HL-60/S4 (cell line): ENCODE results near the gene ABCF2.

ENCODE experiments used
- in situ Hi-C: fragments of 300-500 bp; cut with MboI; formaldehyde crosslinking; loops from 2 replicates; pipeline ENCODE4 v1.14.3; 2022; ENCODE audit warnings: low sequenced_read_pairs

Gene ABCF2

DNA sequence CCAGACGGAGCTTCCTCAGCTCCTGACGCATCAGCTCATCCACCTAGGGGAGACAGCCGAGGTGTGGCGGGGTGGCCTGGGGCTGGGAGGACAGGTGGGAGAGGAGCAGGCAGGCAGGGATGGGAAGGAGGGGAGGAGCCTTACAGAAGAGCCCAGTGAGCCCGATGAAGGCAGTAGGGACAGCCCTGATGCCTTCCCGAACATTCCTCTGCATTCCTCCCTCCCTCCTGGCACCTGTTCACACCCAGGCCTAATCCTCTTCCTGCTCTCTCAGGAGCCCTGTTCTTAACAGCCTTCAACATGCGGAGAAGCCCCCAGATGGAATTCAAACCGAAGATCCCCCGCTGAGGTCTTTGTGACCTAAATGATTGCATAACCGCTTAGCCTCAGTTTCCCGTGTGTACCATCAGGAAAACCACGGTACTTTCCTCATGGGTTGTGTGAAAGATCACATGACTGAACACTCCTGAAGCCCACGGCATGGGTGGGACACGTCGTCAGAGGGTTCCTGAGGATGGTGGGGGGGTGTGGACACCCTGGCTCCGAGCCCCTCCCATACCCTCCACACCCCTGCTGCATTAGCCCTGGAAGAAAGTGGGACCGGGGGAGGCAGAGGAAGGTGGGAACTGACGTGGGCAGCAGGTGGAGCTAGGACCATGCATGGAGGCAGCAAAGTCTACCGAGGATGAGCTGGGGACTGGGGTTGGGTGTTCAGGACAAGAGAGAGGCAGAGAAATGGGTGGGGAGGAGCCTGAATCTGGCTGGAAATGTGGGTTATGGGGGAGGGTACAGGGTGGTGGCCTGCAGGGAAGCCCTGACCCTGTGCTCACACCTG is 31.2 kb downstream of the ABCF2 start:
- in situ Hi-C loops, result no loop called here

DNA sequence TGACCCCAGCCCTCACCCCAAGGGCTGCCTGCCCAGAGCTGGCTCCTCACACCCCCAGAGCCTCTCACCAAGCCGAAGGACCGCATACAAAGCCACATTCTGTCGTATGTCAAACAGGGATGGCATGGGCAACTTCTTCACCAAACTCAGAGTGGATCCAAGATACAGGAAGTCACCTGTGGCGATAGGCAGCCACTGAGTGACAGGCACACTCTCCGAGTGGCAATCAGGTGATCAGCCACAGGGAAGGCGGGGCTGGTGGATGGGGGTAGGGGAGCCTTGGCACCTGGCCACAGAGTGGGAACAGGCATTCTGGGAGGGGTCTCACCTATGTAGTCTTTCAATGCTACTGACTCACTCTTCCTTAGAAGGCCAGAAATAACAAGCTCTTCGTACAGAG is 32.8 kb downstream of the ABCF2 start:
- in situ Hi-C loops, result no loop called here

DNA sequence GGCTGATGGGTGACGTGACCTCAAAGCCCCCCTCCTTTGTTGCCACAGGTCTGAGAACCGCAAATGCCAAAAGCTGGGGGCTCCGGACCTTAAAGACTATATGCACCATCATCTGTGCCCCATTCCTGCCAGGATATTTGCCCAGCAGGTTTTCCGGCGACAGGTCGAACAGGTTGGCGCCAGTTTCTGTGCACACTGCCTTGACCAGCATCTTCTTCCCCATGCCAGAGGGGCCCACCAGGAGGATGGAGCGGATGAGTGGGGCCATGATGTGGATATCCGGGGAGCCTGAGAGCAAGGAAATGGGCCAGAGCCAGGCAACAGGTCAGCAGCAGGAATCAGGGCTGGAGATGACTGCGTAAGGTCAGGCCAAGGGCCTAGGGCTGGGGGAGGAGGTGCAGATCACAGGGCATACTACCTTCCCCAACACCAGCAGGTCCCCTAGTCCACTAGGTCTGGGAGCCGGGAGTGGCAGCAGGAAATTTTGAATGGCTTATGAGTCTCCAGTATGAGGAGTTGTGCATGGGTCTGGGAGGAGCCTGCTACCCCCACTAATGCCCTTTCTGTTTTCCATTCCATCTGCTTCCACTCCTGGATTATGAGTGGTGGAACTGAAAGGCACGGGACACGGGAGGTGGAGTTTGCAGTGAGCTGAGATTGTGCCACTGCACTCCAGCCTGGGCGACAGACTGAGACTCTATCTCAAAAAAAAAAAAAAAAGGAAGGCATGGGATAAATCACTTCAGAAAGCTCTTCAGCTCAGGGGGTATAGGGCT is 33.6 kb downstream of the ABCF2 start:
- in situ Hi-C loops, result no loop called here

DNA sequence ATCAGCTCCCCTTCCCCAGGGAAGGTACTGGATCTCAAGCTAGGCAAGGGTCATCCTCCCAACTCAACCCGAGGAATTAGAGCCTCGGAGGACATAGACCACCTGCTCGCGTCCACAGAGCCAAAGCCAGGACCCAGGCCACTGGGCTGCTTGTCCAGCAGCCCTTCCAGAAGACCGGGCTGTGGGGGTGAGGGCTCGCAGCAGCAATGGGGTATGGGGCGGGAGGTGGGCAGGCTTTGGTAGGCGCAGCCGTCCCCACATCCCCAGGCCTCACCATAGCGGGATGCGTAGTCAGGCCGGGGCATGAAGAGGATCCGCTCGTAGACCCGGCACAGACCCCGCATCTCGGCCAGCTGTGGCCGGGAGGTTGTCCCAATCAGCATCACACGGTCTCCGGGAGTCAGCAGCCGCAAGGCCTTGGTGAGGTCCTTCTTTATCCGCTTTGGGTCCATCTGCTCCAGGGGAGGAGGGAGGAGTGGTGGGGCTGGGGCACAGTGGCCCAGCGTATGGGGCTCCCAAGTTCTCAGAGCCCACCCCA is 34.9 kb downstream of the ABCF2 start:
- in situ Hi-C loops, result no loop called here

DNA sequence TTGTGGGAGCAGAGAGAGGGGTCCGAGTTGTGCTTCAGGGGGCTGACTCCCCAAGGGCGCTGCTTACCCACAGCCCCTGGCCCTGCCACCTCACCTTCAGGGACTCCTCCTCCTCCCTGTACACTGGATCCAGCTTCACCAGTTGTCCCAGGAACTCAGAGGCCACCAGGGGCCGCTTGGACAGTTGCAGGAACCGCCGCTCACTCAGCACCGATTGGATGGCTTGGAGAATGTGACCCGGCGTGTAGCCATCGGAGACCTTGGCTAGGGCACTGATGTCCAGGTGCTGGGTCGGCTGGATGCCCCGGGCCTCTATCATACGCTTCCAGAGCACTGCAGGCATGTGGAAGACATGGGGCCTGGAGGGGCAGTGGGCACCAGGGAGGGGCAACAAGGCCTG is 35.5 kb downstream of the ABCF2 start:
- in situ Hi-C loops, result no loop called here

DNA sequence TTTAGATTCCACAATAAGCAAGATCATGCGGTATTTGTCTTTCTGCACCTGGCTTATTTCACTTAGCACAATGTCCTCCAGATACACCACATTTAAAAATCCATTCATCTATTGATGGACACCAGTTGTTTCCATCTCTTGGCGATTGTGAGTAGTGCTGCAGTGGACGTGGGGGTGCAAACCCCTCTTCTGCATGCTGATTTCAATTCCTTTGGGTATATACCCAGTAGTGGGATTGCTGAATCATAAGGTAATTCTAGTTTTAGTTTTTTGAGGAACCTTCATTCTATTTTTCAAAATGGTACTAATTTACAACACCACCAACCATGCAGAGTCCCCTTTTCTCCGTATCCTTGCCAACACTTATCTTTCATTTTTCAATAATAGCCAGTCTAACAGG is 38.0 kb downstream of the ABCF2 start:
- in situ Hi-C loops, result no loop called here

DNA sequence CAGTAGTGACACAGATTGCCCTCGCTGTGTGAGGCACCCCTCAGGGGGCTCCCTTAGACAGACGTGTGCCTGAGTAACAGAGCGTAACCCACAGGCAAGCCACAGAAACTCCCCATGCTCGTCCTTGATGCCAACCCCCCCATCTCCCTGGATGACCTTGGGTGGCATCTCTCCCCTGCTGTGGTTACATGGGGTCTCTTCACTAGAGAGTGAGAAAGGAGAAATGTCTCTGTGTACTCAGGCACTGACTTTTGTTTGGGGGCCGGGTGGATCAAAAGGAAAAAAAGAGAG is 38.8 kb downstream of the ABCF2 start:
- in situ Hi-C loops, result no loop called here

DNA sequence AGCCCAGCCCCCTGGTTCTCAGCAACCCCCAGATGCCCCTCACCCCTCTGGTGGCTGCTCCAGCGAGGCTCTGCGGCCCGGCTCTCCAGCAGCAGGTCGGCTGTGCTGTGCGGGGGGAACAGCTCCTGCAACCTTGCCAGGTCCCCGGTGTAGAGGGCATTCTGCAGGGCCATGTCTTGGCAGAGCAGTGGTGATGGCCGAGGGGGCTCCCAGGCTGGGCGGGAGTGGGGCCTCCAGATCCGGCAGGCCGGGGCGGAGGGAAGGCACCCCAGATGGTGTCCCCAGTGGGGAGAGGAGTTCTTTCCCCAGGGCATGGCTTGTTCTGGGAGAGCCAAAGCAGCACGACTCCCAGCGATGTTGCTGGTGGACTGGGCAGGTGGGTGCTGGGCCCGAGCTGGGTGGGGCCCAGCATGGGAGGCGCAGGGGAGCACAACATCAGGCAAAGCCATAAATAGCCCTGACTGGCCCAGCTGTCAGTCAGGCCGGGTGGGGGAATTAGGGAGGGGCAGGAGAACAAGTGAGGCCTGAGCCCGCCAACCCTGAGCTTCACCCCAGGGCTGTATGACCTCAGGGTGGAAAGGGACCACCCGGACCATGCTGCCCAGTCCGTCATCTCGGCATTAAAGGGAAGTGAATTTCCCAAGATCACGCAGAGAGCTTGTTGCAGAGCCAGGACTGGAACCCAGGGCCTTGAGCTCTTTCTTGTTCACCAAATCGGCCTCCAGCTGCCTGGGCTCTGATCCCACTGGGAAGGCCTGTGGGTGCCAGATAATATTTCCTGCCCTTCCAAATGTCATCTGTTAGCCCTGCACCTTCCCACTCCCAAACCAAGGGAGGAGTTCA is 39.4 kb downstream of the ABCF2 start:
- in situ Hi-C loops, result no loop called here

DNA sequence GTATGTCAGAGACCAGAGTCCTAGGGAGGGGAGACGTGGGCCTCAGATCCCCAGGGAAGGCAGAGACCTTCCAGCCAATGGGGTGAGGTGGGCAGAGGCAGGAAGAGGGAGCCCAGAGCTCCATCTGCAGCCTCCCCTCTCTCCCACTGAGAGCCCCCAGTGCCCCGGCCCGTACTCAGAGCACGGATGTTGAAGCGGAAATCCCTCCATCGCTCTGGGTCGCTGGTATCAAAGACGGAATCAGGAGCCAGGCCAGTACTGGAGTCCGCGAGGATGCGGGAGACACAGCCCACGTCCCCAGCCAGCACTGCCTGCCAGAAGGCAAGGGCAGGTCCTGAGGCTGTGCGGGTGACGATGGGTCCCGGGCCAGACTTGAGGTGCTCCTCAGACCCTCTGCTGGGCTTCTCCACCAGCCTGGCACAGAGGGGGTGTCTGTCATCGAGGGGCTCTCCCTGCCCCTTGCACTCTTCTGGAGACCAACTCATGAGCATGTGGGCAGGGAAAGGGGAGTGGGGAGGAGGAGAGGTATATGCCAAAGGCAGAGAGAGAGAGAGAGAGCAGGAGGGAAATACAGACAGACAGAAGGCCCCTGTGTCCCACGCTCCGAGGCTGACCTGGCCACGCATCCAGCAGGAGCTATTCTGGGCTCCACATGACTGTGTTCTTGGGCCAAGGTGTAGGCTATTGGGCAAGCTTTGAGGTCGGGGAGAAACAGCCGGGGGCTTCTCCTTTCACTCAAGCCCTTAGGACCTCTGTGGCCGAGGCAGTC is 40.2 kb downstream of the ABCF2 start, which contains the start of gene ASB10:
TSS of gene ASB10 (minus strand) at position 611 of the 769 bp plus-strand sequence. CDS start at position 491, 120 bp downstream.
- in situ Hi-C loops, result no loop called here

DNA sequence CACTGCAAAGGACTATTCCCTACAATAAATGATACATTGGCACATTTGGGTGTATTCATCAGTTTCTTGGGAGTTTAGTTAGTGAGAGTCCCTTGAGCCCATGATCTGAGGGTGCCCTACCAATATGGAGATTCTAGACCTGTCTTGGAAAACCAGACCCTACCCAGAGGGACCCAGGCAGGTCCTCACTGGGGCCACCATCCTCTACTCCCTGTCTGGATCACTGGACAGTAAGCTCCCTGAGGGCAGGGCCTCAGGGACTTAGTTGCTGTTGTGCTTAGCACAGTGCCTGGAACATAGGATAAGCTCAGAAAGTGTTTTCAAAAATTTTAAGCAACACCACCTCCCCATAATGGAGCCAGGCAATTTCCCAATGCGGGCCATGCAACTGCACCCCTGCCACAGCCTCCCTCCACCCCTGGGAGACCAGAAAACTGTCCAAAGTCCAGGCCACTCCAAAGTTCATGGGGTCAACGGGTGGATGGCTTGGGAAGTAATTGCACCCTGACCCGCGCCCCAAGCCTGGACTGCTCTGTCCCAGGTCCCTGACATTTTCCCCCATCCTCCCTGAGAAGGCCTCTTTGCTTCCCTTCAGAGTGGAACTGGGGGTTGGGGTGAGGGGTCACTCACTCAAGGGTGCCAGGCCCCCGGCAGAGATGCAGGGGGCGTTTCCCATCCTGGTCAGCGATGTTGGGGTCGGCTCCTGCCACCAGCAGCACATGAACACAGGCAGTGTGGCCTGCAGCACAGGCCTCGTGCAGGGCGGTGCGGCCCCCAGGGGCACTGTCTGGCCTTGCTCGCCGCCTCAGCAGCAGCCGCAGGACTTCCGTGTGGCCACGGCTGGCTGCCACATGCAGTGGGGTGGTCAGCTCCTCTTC is 41.0 kb downstream of the ABCF2 start:
- in situ Hi-C loops, result no loop called here

DNA sequence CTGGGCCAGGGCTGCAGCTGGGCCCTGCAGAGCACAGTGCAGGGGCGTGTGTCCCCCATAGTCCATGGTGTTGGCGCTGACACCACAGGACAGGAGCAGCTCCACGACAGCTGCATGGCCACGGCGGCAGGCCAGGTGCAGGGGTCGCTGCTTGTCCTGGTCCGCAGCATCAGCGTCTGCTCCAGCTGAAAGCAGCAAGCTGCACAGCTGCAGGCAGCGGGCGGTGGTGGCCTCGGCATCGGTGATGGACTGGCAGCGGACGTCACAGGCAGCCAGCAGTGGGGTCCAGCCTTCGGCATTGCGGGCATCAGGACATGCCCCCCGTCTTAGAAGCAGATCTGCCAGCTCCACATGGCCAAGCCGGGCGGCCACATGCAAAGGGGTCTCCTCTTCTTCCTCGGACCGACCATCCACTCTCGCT is 46.0 kb downstream of the ABCF2 start:
- in situ Hi-C loops, result no loop called here

DNA sequence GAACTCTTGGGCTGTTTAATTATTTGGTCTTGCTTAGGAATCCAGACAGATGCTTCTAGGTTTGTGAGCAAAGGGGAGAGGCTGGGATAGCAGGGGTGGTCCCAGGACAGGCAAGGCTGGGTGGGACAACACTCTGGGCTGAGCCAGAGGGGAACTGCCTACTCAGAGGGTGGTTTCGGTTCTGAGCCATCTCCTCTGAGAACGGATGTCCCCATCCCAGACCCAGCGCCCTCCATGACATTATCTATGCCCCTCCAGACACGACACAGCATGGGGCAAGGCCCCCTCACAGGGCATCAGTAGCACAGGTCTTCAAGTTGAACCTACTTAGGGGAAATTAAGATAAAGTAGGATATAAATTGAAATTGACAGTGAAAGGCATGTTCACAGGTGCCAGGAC is 47.1 kb downstream of the ABCF2 start:
- in situ Hi-C loops, result no loop called here

DNA sequence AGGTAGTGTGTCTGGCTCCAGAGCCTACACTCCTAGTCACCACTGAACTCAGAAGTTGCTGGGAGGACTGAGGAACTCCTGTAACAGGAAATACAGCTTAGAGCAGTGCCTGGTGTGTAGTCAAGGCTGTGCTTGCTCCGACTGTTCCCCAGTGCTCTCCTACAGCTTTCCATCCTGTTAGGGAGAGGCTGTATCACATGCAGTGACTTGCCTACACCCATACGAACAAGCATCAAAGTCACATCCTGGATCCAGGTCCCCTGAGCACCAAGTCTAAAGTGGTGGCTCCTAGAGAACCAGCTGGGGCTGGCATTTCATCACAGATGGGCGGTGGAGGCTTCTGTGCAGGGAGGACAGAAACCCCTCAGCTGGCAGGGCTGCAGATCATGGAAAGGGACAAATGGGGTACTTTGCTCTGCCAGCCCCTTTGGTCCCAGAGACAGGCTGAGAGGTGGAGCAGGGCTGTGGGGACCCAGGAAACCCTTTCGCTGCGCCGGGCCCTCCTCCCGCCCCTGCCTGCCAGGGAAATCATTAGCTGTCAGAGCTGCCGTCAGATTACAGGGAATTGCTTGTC is 47.6 kb downstream of the ABCF2 start:
- in situ Hi-C loops, result no loop called here

DNA sequence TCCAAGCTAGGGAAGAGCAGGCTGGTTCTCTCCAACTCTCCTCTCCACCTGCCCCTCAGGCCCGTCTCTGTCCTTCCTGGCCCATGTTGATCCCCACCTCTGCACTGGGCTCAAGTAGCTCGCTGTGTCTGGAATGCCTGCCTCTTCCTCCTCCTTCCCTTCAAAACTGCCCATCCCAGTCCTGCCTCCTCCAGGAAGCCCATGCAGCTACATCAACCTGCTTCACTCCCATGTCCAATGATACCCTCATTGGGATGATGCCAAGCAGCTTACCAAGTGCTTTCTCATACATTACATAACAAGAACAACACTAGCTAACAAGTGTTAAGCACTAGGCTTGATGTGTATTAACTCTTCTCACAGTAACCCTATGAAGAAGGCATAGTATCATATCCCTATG is 48.2 kb downstream of the ABCF2 start:
- in situ Hi-C loops, result no loop called here

DNA sequence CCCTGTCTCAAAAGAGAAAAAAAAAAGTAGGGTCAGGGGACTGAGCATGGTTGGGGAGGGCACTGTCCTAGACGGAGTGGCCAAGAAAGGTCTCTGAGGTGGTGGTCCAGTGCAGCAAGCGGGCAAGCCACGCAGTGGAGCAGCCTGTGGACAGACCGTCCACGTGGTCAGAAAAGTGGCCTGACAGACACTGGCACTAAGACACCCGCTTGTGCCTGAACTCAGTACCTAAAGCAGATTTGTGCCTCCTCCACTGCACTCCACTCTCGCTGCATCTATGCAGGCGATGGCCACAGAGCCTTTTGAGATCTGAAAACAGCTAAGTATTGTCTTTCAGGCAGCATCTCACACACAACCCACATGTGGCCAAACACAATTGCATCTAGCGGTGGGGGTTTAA is 48.8 kb downstream of the ABCF2 start:
- in situ Hi-C loops, result no loop called here

DNA sequence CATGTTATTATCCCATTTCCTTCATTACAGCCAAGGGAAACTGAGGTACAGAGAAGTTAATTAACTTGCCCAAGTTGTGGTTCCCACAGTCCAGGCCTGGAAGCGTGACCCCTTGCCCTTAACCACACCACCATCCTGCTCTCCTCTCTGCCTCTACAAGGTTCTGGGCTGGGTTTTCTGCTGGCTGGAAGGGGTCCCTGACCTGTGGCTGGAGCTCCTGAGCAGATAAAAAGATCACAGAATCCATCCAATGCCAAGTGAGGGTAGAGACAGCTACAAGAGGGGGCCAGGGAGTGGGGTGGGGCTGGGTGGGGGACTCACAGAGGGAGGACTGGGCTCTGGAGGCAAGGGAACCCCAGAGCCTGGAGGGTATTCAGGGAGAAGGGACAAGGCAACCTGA is 49.7 kb downstream of the ABCF2 start:
- in situ Hi-C loops, result no loop called here

DNA sequence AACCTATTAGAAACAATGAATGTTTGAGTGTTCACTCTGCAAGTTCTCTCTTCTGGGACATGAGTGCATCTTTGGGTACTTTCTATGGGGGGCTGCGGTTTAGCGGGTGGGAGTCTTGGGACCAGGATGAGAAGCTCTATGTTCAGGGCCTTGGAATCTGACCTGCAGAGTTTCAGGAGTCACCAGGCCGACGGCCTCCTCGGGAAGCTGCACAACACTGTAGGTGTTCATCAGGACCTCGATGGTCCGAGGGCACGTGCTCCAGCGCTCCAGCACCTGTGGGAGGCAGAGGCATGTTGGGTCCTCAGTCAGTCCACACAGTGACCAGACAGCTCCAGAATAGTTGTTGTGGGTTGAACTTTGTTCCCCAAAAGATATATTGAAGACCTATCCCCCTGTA is 50.6 kb downstream of the ABCF2 start:
- in situ Hi-C loops, result no loop called here

DNA sequence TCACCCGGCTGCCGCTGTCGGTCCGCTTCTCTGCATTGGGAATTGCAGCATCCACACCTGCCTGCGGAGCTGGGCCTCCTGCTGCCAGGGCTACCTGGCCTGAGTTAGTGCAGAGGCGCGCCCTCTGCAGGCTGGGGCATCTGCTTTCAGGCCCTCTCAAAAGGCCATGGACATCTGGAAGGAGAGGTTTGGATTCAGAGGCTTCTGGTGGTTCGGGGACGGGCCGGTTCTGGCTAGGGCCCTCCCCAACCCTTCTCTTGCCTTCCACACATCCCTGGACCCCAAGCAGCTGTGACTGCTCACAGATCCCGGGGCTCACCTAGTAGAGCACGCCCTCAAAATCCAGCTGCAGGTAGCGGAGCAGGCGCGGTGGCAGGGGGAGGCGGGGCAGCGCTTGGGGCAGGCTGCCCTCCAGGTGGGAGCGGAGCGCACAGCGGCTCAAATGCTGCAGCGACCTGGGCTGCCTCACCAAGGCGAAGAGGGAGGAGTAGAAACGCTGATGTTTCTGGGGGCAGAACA is 51.2 kb downstream of the ABCF2 start:
- in situ Hi-C loops, result no loop called here
